ENCODE data around the gene MYL6B.

Gene MYL6B

DNA sequence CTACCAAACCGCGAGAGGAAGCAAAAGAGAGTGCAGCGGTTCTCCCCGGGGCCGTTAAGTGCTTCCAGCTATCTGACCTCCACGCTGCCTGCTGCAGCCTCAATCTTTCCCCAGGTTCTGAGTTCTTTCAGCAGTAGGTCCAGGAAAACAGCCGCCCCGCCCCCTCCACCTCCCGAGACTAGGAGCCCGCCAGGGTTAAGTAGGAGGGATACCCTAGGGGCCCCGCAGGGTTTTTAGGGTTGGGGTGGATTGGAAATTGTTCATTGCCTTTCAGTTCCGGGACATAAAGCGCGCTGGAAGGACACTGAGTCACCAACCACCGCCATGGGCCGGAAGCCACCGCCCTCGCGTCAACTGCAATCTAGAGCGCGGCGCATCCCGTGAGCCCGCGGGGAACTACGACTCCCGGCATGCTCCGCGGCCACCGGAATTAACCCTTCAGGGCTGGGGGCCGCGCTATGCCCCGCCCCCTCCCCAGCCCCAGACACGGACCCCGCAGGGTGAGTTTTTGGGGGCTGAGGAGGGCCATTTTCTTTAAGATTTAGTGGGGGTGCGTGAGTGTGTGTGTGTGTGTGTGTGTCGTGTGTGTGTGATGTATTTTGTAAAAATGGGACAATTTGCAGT, at the start of gene MYL6B:
MYL6B (plus strand) TSS at position 456 of the 624 bp plus-strand sequence. CDS start 1,332 bp downstream, outside the sequence.
- Histone ChIP-seq H3K9me3 (no peaks in the 10 kb centered on the region), H3K36me3 (no peaks in the 10 kb centered on the region), H3K4me3 (ENCODE audit: low read depth in 1 of 2, low read length in 1 of 2) (peak within 1 kb of the TSS; percentile 78 to 93), H3K27ac (peak within 1 kb of the TSS; percentile 96), H3K4me1 (ENCODE audit: control insufficient read depth in 1 of 2, insufficient read depth in 1 of 2, low read depth in 1 of 2, low read length in 1 of 2) (peaks cover 36 to 40% of the 10 kb centered on the region in 2 experiments), H3K27me3 (no peaks in the 10 kb centered on the region)
- TF ChIP-seq, protein P1, sequence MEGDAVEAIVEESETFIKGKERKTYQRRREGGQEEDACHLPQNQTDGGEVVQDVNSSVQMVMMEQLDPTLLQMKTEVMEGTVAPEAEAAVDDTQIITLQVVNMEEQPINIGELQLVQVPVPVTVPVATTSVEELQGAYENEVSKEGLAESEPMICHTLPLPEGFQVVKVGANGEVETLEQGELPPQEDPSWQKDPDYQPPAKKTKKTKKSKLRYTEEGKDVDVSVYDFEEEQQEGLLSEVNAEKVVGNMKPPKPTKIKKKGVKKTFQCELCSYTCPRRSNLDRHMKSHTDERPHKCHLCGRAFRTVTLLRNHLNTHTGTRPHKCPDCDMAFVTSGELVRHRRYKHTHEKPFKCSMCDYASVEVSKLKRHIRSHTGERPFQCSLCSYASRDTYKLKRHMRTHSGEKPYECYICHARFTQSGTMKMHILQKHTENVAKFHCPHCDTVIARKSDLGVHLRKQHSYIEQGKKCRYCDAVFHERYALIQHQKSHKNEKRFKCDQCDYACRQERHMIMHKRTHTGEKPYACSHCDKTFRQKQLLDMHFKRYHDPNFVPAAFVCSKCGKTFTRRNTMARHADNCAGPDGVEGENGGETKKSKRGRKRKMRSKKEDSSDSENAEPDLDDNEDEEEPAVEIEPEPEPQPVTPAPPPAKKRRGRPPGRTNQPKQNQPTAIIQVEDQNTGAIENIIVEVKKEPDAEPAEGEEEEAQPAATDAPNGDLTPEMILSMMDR (IDR thresholded peaks at IDR 0.05): no peak

DNA sequence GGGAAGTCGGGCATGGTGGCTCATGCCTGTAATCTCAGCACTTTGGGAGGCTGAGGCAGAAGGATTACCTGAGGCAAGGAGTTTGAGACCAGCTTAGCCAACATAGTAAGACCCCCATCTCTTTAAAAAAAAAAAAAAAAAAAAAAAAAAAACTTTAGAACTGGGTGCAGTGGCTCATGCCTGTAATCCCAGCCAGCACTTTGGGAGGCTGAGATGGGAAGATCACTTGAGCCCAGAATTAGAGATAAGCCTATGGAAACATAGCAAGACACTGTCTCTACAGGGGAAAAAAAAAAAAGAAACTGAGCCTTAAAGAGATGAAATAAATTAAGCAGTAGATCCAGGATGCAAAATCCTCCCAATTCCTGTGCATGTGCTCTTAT, 49.7 kb upstream of the MYL6B start:
- Histone ChIP-seq H3K27ac (no peak overlapping the region), H3K27me3 (peaks cover 3% of the 10 kb centered on the region), H3K4me3 (ENCODE audit: low read depth in 1 of 2, low read length in 1 of 2) (no peak overlapping the region), H3K4me1 (ENCODE audit: control insufficient read depth in 1 of 2, insufficient read depth in 1 of 2, low read depth in 1 of 2, low read length in 1 of 2) (peaks cover 16 to 21% of the 10 kb centered on the region in 2 experiments), H3K9me3 (no peaks in the 10 kb centered on the region), H3K36me3 (peaks cover 3% of the 10 kb centered on the region)
- TF ChIP-seq, protein P1 (IDR thresholded peaks at IDR 0.05): no peak

DNA sequence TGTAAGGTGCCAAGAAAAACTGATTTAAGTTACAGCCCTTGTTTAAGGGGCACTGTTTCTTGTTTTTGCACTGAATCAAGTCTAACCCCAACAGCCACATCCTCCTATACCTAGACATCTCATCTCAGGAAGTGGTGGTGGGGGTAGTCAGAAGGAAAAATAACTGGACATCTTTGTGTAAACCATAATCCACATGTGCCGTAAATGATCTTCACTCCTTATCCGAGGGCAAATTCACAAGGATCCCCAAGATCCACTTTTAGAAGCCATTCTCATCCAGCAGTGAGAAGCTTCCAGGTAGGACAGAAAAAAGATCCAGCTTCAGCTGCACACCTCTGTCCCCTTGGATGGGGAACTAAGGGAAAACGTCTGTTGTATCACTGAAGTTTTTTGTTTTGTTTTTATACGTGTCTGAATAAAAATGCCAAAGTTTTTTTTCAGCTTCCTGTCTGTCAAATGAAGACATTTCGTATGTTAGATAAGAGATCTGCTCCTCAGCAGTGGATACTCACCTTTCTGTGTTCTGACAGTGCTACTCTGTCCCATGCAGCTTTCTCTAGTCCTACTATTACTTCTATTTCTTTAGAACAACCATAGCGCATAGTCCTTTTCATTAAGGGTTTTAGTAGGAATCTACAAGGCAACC, 49.2 kb upstream of the MYL6B start:
- no peaks in the 10 kb centered on the region for H3K9me3 ChIP-seq
- H3K4me3 ChIP-seq (ENCODE audit: low read depth in 1 of 2, low read length in 1 of 2): peak overlapping the region; percentile 73 to 93
- H3K27me3 ChIP-seq: no peaks in the 10 kb centered on the region
- peaks cover 16 to 21% of the 10 kb centered on the region in 2 experiments for H3K4me1 ChIP-seq (ENCODE audit: control insufficient read depth in 1 of 2, insufficient read depth in 1 of 2, low read depth in 1 of 2, low read length in 1 of 2)
- H3K36me3 ChIP-seq: peaks cover 3% of the 10 kb centered on the region
- TF ChIP-seq, protein P1 (IDR thresholded peaks at IDR 0.05): no peak
- H3K27ac ChIP-seq: peak overlapping the region; percentile 83

DNA sequence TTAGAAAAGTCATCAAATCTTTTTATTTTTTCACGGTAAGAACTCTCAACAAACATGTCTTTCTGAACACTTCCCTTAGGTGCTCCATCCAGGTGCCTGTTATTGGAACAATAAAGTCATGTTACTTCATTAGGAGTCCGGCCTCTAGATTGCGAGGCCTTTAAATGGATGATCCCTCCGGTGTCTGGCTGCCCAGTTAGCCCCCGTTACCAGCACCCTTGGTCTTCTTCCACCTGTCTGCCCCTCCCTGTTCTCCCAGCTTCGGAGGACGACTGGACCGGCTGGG, 48.6 kb upstream of the MYL6B start:
- TF ChIP-seq, protein P1 (IDR thresholded peaks at IDR 0.05): no peak
- Histone ChIP-seq H3K27ac (peak overlapping the region; percentile 83), H3K4me1 (ENCODE audit: control insufficient read depth in 1 of 2, insufficient read depth in 1 of 2, low read depth in 1 of 2, low read length in 1 of 2) (peaks cover 16 to 21% of the 10 kb centered on the region in 2 experiments), H3K9me3 (no peaks in the 10 kb centered on the region), H3K4me3 (ENCODE audit: low read depth in 1 of 2, low read length in 1 of 2) (peak overlapping the region; percentile 73 to 93), H3K36me3 (peaks cover 8% of the 10 kb centered on the region), H3K27me3 (no peaks in the 10 kb centered on the region)

DNA sequence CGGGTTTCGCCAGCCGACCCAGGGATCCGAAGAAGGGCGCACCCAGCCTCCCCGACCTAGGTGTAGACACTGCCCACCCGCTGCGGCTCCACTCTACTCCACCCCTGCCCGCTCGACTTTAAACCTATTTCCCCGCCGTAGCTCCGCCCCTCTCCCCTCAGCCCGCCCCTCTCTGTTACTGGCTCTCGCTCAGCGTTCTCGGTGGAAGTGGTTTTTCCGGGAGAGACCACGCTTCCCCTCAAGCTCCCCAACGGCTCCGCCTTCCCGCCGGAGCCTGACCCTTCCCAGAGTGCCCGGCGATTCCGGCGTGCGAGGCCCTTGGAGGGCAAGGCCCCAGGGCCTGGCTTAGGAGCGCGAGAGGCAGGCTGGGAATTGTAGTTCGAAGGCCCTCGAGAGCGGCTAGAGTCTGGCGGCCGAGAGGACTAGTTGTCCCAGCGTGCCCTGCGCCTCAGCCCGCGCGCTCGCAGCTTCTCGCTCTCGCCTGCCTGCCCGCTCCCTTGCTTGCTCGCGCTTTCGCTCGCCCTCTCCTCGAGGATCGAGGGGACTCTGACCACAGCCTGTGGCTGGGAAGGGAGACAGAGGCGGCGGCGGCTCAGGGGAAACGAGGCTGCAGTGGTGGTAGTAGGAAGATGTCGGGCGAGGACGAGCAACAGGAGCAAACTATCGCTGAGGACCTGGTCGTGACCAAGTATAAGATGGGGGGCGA, 48.1 kb upstream of the MYL6B start, which contains the start of gene PA2G4:
PA2G4 (plus strand) TSS at position 451 of the 706 bp plus-strand sequence; CDS start at position 630, 179 bp downstream.
- TF ChIP-seq, protein P1 (IDR thresholded peaks at IDR 0.05): peak; percentile 51
- peaks cover 16 to 21% of the 10 kb centered on the region in 2 experiments for H3K4me1 ChIP-seq (ENCODE audit: control insufficient read depth in 1 of 2, insufficient read depth in 1 of 2, low read depth in 1 of 2, low read length in 1 of 2)
- H3K9me3 ChIP-seq: no peaks in the 10 kb centered on the region
- peak within 1 kb of the TSS; percentile 83 for H3K27ac ChIP-seq
- peaks cover 10% of the 10 kb centered on the region for H3K36me3 ChIP-seq
- H3K4me3 ChIP-seq (ENCODE audit: low read depth in 1 of 2, low read length in 1 of 2): peak within 1 kb of the TSS; percentile 73 to 93
- H3K27me3 ChIP-seq: no peaks in the 10 kb centered on the region

Measured in neutrophil (primary cell).